Peyer's patch (tissue), 4 donors: ENCODE measurements around the gene DLGAP4.

Source experiments
- POLR2A ChIP-seq, 2 donors: fragments of 450-650 bp; IDR thresholded peaks; one replicate each; pipeline ENCODE4 v1.5.1; 2017; ENCODE audit warnings: antibody characterized with exemption in 2 of 2, mild to moderate bottlenecking in 2 of 2, moderate library complexity in 2 of 2
- TF ChIP-seq, protein P1 (sequence below), 6 experiments: fragments of 450-650 bp in 4 of 6; fragments of 200-600 bp in 2 of 6; sonication (generic) in 1 of 6; IDR thresholded peaks; one replicate each; pipeline ENCODE4 v1.5.1; 2017 to 2019; ENCODE audit warnings: antibody characterized with exemption in 6 of 6, mild to moderate bottlenecking in 3 of 6, moderate library complexity in 1 of 6

DNA sequence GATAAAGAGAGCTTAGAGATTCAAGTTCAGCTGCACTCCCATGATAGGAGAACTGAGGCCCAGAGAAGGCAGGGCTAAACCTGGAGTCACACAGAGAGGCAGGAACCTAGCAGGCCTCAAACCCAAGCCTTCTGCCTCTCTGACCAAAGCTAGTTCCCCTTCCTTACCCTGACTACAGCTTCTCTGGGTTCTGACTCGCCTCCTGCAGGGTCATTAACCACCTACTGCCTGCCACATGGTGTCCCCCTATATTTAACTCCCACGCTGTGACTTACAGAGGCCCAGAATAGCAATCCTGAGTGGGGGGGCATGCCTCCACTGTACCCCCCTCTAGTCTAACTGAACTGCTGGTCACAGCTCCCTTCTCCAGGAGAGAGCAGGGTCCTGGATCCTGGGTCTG lies 84.1 kb downstream of the DLGAP4 start:
- TF ChIP-seq, protein P1, sequence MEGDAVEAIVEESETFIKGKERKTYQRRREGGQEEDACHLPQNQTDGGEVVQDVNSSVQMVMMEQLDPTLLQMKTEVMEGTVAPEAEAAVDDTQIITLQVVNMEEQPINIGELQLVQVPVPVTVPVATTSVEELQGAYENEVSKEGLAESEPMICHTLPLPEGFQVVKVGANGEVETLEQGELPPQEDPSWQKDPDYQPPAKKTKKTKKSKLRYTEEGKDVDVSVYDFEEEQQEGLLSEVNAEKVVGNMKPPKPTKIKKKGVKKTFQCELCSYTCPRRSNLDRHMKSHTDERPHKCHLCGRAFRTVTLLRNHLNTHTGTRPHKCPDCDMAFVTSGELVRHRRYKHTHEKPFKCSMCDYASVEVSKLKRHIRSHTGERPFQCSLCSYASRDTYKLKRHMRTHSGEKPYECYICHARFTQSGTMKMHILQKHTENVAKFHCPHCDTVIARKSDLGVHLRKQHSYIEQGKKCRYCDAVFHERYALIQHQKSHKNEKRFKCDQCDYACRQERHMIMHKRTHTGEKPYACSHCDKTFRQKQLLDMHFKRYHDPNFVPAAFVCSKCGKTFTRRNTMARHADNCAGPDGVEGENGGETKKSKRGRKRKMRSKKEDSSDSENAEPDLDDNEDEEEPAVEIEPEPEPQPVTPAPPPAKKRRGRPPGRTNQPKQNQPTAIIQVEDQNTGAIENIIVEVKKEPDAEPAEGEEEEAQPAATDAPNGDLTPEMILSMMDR (IDR thresholded peaks at IDR 0.05), result no peak
- TF ChIP-seq POLR2A (IDR thresholded peaks at IDR 0.05), result no peak
